Measurements from ENCODE around the gene TUBB3.

TUBB3 gene

DNA sequence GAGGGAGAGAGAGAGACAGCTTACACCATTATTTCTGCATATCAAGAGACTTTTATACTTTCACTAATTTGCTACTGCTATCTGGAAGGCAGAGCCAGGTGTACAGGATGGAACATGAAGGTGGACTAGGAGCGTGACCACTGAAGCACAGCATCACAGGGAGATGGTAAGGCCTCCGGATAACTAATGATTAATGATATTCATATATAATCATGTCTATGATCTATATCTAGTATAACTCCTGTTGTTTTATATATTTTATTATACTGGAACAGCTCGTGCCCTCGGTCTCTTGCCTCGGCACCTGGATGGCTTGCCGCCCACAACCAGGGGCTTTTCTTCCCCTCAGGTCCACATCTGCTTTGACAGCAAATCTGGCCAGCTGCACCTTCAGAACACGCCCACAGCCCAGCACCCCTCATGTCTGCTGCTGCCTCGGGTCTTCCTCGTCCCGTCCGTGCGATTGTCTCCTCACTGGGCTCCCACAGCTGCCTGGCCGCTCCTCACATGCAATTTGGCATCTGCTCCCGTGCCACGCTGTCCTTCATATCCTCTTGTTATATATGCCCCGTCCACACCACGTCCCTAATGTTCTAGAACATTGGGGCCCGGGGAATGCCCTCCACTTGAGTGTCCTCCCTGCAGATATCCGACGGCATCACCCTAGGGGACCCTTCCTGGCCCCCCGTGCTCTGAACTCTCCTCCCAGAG is 15.2 kb downstream of the TUBB3 start:
- no peak for DNase-seq (ENCODE audit: extremely low spot score)
- TF ChIP-seq, protein P1, sequence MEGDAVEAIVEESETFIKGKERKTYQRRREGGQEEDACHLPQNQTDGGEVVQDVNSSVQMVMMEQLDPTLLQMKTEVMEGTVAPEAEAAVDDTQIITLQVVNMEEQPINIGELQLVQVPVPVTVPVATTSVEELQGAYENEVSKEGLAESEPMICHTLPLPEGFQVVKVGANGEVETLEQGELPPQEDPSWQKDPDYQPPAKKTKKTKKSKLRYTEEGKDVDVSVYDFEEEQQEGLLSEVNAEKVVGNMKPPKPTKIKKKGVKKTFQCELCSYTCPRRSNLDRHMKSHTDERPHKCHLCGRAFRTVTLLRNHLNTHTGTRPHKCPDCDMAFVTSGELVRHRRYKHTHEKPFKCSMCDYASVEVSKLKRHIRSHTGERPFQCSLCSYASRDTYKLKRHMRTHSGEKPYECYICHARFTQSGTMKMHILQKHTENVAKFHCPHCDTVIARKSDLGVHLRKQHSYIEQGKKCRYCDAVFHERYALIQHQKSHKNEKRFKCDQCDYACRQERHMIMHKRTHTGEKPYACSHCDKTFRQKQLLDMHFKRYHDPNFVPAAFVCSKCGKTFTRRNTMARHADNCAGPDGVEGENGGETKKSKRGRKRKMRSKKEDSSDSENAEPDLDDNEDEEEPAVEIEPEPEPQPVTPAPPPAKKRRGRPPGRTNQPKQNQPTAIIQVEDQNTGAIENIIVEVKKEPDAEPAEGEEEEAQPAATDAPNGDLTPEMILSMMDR (IDR thresholded peaks at IDR 0.05; ENCODE audit: control extremely low read depth, extremely low read depth, low read depth, missing control alignments): no peak
- CTCF ChIA-PET: interaction anchor here (3.6 kb wide), 1 partner anchor 12 kb away, joined by 15 read pairs; no protein-coding TSS in a partner anchor
- POLR2A ChIA-PET: no interaction called here

DNA sequence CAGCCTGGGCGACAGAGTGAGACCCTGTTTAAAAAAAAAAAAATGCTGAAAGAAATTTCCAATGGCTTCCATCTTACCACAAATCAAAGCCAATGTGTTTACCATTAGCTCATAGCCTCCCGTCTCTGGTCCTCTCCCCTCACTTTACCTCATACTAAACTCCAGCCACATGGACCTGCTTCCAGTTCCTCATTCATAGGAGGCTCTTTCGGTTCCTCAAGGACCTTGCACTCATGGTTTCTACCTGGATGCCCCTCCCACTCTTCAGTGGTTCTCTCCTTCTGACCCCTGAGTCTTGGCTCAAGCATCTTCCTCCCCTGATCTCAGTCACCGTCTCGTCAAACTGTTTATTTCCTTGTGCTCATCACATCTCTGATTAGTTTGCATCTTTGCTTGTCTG is 21.6 kb downstream of the TUBB3 start:
- CTCF ChIA-PET: interaction anchor here (2.7 kb wide), 1 partner anchor 35 kb away, joined by 12 read pairs; no protein-coding TSS in a partner anchor
- POLR2A ChIA-PET: no interaction called here
- peak; percentile 67 for DNase-seq (ENCODE audit: extremely low spot score)
- TF ChIP-seq, protein P1 (IDR thresholded peaks at IDR 0.05; ENCODE audit: control extremely low read depth, extremely low read depth, low read depth, missing control alignments): no peak

DNA sequence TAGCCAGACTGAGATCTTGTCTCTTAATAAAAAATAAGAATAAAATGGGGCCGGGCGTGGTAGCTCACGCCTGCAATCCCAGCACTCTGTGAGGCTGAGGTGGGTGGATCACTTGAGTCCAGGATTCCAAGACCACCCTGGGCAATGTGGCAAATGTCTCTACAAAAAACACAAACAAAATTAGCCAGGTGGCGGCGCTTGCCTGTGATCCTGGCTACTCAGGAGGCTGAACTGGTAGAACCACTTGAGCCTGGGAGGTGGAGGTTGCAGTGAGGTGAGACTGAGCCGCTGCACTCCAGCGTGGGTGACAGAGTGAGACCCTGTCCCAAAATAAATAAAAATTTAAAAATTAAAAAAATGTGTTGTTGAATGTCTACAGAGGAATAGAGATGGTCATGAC is 22.5 kb downstream of the TUBB3 start:
- POLR2A ChIA-PET: no interaction called here

DNA sequence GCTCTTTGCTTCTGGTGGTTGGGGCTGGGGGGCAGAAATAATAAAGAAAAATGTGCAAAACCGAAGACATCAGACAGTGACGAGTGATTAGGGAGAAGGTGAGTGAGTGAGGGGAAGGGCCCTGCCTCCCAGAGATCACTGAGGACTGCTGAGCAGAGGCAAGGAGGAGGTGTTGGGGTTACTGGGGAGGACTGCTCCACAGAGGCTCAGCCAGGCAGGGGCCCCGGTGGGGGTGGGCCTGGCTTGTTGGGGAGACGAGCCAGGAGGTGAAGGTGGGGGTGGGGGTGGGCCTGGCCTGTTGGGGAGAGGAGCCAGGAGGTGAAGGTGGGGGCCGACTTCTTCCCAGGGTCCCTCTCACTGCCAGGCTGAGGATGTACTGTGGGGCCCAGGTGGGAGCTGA is 23.4 kb downstream of the TUBB3 start:
- ChIA-PET POLR2A (interaction anchor here (0.6 kb wide), 1 partner anchor 73 kb away, joined by 4 read pairs; the partner anchor contains the start of gene TCF25), CTCF (no interaction called here)
- DNase-seq (ENCODE audit: extremely low spot score): no peak
- TF ChIP-seq, protein P1 (IDR thresholded peaks at IDR 0.05; ENCODE audit: control extremely low read depth, extremely low read depth, low read depth, missing control alignments): no peak

More for the DNA sequence above, 22.5 kb downstream of the TUBB3 start:
- CTCF ChIA-PET: no interaction called here
- TF ChIP-seq, protein P1 (IDR thresholded peaks at IDR 0.05; ENCODE audit: control extremely low read depth, extremely low read depth, low read depth, missing control alignments): no peak
- no peak for DNase-seq (ENCODE audit: extremely low spot score)

DNA sequence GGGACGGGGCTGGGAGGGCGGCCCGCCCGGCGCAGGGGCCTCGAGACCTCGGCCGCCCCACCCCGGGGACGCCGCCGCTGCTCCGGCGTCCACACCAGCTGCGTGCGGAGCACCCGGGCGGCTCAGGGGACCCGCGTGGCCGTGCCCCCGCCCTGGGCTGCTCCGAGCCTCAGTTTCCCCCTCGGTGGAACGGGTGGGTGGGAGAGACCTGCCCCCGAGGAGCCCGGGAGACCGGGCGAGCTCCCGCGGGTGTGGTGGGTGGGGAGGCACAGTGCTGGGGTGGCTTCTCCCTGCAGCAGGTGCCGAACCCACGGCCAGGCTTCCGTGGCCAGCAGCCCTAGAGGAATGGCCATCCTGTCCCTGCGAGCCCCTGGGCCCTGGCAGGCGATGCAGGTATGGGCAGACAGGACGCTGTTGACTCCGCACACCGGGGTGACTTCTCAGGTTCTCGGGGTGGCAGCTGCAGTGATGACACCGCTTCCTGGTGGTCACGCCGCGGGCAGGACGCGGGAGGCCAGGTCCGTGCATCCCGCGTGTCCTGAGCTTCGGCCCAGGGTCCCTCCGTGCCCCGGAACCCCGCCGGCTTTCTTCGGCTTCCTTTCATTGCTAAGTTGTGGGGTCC is 26.1 kb downstream of the TUBB3 start:
- DNase-seq (ENCODE audit: extremely low spot score): no peak
- ChIA-PET CTCF (interaction anchor here (0.7 to 3.4 kb wide), 8 partner anchors 8 to 69 kb away, joined by 3 to 15 read pairs (median 4); no protein-coding TSS in a partner anchor), POLR2A (no interaction called here)
- TF ChIP-seq, protein P1 (IDR thresholded peaks at IDR 0.05; ENCODE audit: control extremely low read depth, extremely low read depth, low read depth, missing control alignments): no peak

DNA sequence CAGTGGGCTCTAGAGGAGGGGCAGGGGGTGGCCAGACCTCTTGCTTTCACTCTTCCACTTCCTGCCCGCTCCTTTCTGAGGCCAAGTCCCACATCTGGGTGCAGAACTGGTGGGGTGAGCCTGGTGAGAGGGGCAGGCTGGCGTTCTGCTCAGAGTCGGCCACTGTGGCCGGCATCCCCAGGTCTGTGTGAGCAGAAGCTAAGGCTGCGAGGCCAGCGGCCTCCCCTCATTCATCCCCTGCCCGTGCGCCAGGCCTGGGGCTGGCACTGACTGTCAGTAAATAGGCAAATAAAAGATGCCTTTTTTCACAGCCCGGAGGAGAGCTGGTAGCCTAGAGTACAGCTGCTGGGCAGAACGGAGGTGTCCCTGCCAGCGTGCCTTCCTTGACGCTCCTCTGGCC is 26.6 kb downstream of the TUBB3 start:
- ChIA-PET CTCF (interaction anchor here (0.7 to 3.4 kb wide), 8 partner anchors 8 to 68 kb away, joined by 3 to 15 read pairs (median 4); no protein-coding TSS in a partner anchor), POLR2A (no interaction called here)
- TF ChIP-seq, protein P1 (IDR thresholded peaks at IDR 0.05; ENCODE audit: control extremely low read depth, extremely low read depth, low read depth, missing control alignments): no peak
- DNase-seq (ENCODE audit: extremely low spot score): no peak
